Measurements from ENCODE around the gene CNTN4. TPM values are rescaled to one million over a fixed set of nuclear protein-coding genes. Genes with fewer than 3 reads are reported as not detected.

The CNTN4 gene
- total RNA-seq, 4 donors from 2014 or later = 47.7 to 106 (median 83.3) TPM

DNA sequence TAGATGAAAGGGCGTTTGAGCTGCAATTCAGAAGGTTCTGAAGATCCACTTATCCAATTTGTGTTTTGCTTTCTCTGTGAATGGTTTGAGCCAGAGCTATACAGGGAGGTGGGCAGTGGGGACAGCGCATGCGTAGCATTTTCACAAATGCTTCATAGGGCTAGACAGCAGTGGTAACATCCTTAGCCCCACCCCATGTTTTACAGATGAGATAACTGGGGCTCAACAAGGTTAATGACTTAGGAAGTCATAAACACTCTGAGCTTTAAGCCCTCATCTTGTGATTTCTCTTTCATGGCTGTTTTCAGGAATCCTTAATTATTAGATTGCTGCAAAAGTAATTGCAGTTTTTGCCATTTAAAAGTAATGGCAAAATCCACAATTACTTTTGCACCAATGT, 602.8 kb downstream of the CNTN4 start:
- no peak for DNase-seq (ENCODE audit: low spot score in 2 of 2)
- H3K36me3 ChIP-seq = no peaks in the 10 kb centered on the region
- WGBS, 2 donors = 94% methylated on average over 3 of the region's 3 CpGs
- H3K9me3 ChIP-seq = no peaks in the 10 kb centered on the region
- TF ChIP-seq, protein P1, sequence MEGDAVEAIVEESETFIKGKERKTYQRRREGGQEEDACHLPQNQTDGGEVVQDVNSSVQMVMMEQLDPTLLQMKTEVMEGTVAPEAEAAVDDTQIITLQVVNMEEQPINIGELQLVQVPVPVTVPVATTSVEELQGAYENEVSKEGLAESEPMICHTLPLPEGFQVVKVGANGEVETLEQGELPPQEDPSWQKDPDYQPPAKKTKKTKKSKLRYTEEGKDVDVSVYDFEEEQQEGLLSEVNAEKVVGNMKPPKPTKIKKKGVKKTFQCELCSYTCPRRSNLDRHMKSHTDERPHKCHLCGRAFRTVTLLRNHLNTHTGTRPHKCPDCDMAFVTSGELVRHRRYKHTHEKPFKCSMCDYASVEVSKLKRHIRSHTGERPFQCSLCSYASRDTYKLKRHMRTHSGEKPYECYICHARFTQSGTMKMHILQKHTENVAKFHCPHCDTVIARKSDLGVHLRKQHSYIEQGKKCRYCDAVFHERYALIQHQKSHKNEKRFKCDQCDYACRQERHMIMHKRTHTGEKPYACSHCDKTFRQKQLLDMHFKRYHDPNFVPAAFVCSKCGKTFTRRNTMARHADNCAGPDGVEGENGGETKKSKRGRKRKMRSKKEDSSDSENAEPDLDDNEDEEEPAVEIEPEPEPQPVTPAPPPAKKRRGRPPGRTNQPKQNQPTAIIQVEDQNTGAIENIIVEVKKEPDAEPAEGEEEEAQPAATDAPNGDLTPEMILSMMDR (IDR thresholded peaks at IDR 0.05) = no peak
- TF ChIP-seq POLR2A (IDR thresholded peaks at IDR 0.05) (no peak), EP300 (IDR thresholded peaks at IDR 0.05) (no peak)
- H3K27me3 ChIP-seq = no peaks in the 10 kb centered on the region
- no peak overlapping the region for H3K27ac ChIP-seq
- H3K4me1 ChIP-seq = no peaks in the 10 kb centered on the region
- no peak overlapping the region for H3K4me3 ChIP-seq

DNA sequence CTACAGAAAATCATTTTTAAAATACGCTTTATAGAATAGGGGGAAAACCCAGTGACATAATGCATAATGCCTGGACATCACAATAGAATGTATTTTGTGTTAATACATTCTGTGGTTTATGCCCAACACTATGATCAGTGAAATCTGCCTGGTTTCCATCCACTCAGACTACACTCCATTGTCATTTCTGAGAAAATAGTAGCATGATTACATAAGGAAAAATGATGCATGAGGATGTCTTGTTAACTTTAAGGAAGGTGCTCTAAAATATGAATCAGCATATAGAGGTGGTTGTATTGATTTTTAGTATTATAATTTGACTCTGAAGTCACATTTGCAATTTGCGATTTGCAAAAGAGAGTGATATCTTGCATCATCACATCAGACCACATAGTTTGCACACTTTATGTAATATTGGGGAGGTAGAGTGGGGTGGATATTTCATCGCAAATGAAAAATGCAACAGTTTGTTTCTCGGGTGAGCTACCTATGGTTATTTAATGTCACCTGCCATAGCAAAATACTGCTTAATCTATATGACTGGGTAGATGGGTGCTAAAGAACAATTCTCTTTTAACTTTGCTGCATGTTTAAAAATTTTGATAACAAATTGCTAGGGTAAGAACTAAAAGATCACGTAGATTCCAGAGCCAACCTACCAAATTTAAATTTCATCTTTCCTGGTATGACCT, 607.6 kb downstream of the CNTN4 start:
- H3K9me3 ChIP-seq = no peaks in the 10 kb centered on the region
- no peak for DNase-seq (ENCODE audit: low spot score in 2 of 2)
- WGBS, 2 donors = 91 to 96% methylated on average over 5 of the region's 5 CpGs
- H3K36me3 ChIP-seq = no peaks in the 10 kb centered on the region
- TF ChIP-seq EP300 (IDR thresholded peaks at IDR 0.05) = no peak
- TF ChIP-seq, protein P1 (IDR thresholded peaks at IDR 0.05) = no peak
- no peak for TF ChIP-seq POLR2A (IDR thresholded peaks at IDR 0.05)
- H3K27ac ChIP-seq = no peak overlapping the region
- H3K27me3 ChIP-seq = no peaks in the 10 kb centered on the region
- H3K4me1 ChIP-seq = no peaks in the 10 kb centered on the region
- no peak overlapping the region for H3K4me3 ChIP-seq

DNA sequence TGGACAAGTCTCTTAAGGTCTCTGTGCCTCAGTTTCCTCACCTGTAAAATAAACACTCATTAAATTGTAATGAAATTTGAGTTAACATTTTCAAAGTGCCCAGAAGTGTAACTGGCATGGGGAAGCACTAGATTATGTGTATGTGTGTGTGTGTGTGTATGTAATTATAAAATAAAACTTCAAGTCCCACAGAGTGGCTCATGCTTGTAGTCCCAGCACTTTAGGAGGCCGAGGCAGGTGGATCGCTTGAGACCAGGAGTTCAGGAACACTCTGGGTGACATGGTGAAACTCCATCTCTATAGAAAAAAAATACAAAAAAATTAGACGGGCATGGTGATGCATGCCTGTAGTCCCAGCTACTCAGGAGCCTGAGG, 608.2 kb downstream of the CNTN4 start:
- 92 to 94% methylated on average over 3 of the region's 3 CpGs for WGBS, 2 donors
- no peak for DNase-seq (ENCODE audit: low spot score in 2 of 2)
- Histone ChIP-seq H3K27me3 (no peaks in the 10 kb centered on the region), H3K36me3 (no peaks in the 10 kb centered on the region), H3K4me3 (no peak overlapping the region), H3K9me3 (no peaks in the 10 kb centered on the region), H3K27ac (no peak overlapping the region), H3K4me1 (no peaks in the 10 kb centered on the region)
- TF ChIP-seq EP300 (IDR thresholded peaks at IDR 0.05) = no peak
- TF ChIP-seq POLR2A (IDR thresholded peaks at IDR 0.05) = no peak
- TF ChIP-seq, protein P1 (IDR thresholded peaks at IDR 0.05) = no peak

DNA sequence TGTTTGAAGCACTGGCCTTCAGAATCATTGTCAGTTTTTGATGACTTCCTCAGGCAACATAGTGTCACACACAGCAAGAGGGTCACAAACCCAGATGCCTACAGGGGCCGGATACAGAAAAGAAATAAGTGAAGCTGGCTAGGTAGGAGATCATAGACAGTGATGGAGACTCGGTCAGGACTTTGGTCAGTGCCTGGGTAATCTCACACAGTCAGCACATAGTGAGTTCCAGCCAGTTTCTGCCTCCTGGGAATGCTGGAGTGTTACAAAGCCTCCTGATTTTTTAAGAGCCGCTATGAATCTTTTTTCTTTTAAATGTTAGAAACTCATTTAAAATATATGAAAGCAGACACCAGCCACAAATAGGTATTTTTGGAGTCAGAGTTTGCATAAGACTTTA, 612.4 kb downstream of the CNTN4 start:
- H3K27ac ChIP-seq = no peak overlapping the region
- WGBS, 2 donors = 59 to 62% methylated on average over 3 of the region's 3 CpGs
- no peaks in the 10 kb centered on the region for H3K27me3 ChIP-seq
- no peaks in the 10 kb centered on the region for H3K36me3 ChIP-seq
- DNase-seq (ENCODE audit: low spot score in 2 of 2) = no peak
- TF ChIP-seq, protein P1 (IDR thresholded peaks at IDR 0.05) = no peak
- TF ChIP-seq EP300 (IDR thresholded peaks at IDR 0.05) = no peak
- TF ChIP-seq POLR2A (IDR thresholded peaks at IDR 0.05) = no peak
- no peaks in the 10 kb centered on the region for H3K9me3 ChIP-seq
- no peaks in the 10 kb centered on the region for H3K4me1 ChIP-seq
- no peak overlapping the region for H3K4me3 ChIP-seq

DNA sequence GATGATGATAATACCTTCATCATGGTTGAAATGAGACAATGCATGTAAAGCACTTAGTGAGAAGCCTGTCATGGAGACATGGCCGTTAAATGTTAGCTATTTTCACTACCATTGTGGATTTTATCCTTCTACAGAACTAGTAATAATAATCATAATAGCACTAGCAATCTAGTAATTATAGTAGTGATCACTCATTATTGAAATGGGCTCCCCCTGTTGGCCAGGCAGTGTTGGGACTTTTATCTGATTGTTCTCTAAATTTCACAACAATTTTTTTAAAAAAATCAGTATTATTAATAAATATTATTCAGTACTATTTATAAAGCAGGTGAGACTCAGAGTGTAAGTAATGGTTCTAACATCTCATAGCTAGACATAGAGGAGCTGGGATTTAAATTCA, 615.3 kb downstream of the CNTN4 start:
- H3K9me3 ChIP-seq = no peaks in the 10 kb centered on the region
- TF ChIP-seq, protein P1 (IDR thresholded peaks at IDR 0.05) = peak in 2 of 5 experiments; percentile 24 to 33
- TF ChIP-seq POLR2A (IDR thresholded peaks at IDR 0.05) (no peak), EP300 (IDR thresholded peaks at IDR 0.05) (no peak)
- H3K4me3 ChIP-seq = no peak overlapping the region
- no peak overlapping the region for H3K27ac ChIP-seq
- DNase-seq (ENCODE audit: low spot score in 2 of 2) = no peak
- no peaks in the 10 kb centered on the region for H3K27me3 ChIP-seq
- WGBS, 2 donors = 69 to 74% methylated on average over 1 of the region's 1 CpG
- H3K36me3 ChIP-seq = no peaks in the 10 kb centered on the region
- no peaks in the 10 kb centered on the region for H3K4me1 ChIP-seq

Measured in tibial nerve (tissue), 4 donors.